Gastroesophageal sphincter (tissue), 4 donors: ENCODE results near the gene INO80B. TPM values are rescaled to one million over a fixed set of nuclear protein-coding genes. Genes with fewer than 3 reads are reported as not detected.
"Not testable (repeated sequence)": the region's sequence is repeated elsewhere in the genome, so short reads cannot be mapped to it uniquely, and the experiment has no call there.

Experiments used
- ATAC-seq: fragments of 150-250 bp; one replicate; pipeline ENCODE4 v1.9.1; 2016; ENCODE audit warnings: mild to moderate bottlenecking, moderate library complexity
- H3K27ac ChIP-seq, 4 donors: fragments of 200-600 bp; sonication (generic) in 3 of 4; 1 replicate in 3 of 4; 2 replicates in 1 of 4; pipeline ENCODE4 v1.5.1; 2016 to 2019
- H3K27me3 ChIP-seq: fragments of 200-600 bp; sonication (generic); one replicate; pipeline ENCODE4 v1.5.1; 2019
- H3K36me3 ChIP-seq, 2 donors: fragments of 200-600 bp; sonication (generic); one replicate each; pipeline ENCODE4 v1.5.1; 2019; ENCODE audit warnings: control low read depth in 1 of 2
- H3K4me1 ChIP-seq, 3 donors: fragments of 200-600 bp; sonication (generic); 1 replicate in 2 of 3; 2 replicates in 1 of 3; pipeline ENCODE4 v1.5.1; 2016 to 2019; ENCODE audit warnings: control low read depth in 2 of 3
- H3K4me3 ChIP-seq, 2 donors: fragments of 200-600 bp; sonication (generic); one replicate each; pipeline ENCODE4 v1.5.1; 2019; ENCODE audit warnings: mild to moderate bottlenecking in 1 of 2, moderate library complexity in 1 of 2
- H3K9me3 ChIP-seq, 3 donors: fragments of 200-600 bp; sonication (generic); one replicate each; pipeline ENCODE4 v1.5.1; 2017 to 2019; ENCODE audit warnings: control low read depth in 2 of 3
- EP300 ChIP-seq: sonication (generic); formaldehyde crosslinking; IDR thresholded peaks from one replicate; pipeline ENCODE4 v1.6.1; 2017; ENCODE audit warnings: antibody characterized with exemption, mild to moderate bottlenecking
- POLR2A ChIP-seq, 2 donors: fragments of 450-650 bp; IDR thresholded peaks; one replicate each; pipeline ENCODE4 v1.6.1; 2017; ENCODE audit warnings: antibody characterized with exemption in 2 of 2, mild to moderate bottlenecking in 2 of 2, moderate library complexity in 1 of 2
- POLR2AphosphoS5 ChIP-seq: sonication (generic); formaldehyde crosslinking; IDR thresholded peaks from one replicate; pipeline ENCODE4 v1.6.1; 2017; ENCODE audit warnings: antibody characterized with exemption
- WGBS, 2 donors: methylation state at CpG; one replicate each; pipeline ENCODE4 v1.1.5; 2018; ENCODE audit warnings: low coverage in 1 of 2; 5-methylcytosine and 5-hydroxymethylcytosine counted together
- total RNA-seq, 4 donors: library from RNA; depleted of rRNA; stranded (reverse); fragments of >200 nt; gene quantifications; one replicate each; pipeline ENCODE4 v1.1.0, GENCODE V29; 2016
- TF ChIP-seq, protein P1 (sequence below), 4 experiments: fragments of 200-600 bp in 2 of 4; fragments of 450-650 bp in 2 of 4; sonication (generic) in 1 of 4; IDR thresholded peaks; one replicate each; pipeline ENCODE4 v1.5.1; 2017 to 2019; ENCODE audit warnings: antibody characterized with exemption in 4 of 4, mild to moderate bottlenecking in 2 of 4, moderate library complexity in 2 of 4

The INO80B gene
- total RNA-seq, 4 donors from 2014 or later, result 14.3 to 26.4 (median 19.2) TPM

DNA sequence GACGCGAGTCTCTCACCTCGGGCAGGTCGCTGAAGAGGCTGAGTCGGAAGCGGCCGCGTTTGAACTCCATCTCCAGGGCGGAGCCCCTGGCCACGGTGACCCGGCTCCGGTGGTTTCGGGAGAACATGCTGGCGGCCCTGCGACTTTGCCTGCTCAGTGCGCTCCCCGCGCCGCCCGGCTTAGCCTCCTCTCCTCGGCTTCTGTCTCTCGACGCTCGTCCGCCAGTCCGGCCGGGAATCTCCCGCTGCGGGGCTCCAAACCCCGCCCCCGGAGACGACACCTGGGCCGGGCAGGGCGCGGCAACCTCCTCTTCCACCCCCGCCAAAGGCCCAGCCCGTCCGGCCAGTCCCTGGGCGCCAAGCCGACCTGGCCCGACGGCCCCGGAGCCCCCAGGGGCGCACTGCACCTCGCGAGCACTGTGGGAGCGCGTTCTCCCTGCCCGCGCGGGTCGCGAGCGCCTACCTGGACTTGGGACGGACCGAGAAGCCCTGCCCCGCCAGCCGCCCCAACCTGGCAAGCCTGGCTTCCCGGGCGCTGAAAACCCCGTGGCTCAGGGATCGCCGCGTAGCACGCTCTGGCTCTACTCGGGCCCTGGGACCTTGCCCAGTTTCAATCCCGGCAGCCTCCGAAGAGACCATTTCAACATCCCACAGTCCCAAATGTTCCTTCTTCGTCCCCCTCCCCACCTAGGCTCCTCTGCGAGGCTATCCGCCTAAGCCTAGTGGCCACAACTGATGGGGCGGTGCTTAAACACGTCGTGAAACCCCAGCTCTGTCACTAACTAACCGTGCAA lies 13.0 kb upstream of the INO80B start, which contains the start of gene RTKN:
TSS of gene RTKN (minus strand) at position 248 of the 793 bp plus-strand sequence. CDS start at position 127, 121 bp downstream.
- Histone ChIP-seq H3K27ac (peak within 1 kb of the TSS; percentile 6 to 88 (median 77)), H3K4me3 (peak within 1 kb of the TSS; percentile 48 to 49), H3K27me3 (peaks cover 29% of the 10 kb centered on the region), H3K9me3 (no peaks in the 10 kb centered on the region), H3K4me1 (peaks cover 0 to 54% (median 13%) of the 10 kb centered on the region in 3 donors), H3K36me3 (no peaks in the 10 kb centered on the region)
- peak; percentile 10 for ATAC-seq
- TF ChIP-seq, protein P1, sequence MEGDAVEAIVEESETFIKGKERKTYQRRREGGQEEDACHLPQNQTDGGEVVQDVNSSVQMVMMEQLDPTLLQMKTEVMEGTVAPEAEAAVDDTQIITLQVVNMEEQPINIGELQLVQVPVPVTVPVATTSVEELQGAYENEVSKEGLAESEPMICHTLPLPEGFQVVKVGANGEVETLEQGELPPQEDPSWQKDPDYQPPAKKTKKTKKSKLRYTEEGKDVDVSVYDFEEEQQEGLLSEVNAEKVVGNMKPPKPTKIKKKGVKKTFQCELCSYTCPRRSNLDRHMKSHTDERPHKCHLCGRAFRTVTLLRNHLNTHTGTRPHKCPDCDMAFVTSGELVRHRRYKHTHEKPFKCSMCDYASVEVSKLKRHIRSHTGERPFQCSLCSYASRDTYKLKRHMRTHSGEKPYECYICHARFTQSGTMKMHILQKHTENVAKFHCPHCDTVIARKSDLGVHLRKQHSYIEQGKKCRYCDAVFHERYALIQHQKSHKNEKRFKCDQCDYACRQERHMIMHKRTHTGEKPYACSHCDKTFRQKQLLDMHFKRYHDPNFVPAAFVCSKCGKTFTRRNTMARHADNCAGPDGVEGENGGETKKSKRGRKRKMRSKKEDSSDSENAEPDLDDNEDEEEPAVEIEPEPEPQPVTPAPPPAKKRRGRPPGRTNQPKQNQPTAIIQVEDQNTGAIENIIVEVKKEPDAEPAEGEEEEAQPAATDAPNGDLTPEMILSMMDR (IDR thresholded peaks at IDR 0.05), result no peak
- TF ChIP-seq POLR2AphosphoS5 (no peak), POLR2A (IDR thresholded peaks at IDR 0.05) (no peak), EP300 (no peak)
- 19 to 28% methylated on average over 6 to 7 of the region's 75 CpGs for WGBS, 2 donors

DNA sequence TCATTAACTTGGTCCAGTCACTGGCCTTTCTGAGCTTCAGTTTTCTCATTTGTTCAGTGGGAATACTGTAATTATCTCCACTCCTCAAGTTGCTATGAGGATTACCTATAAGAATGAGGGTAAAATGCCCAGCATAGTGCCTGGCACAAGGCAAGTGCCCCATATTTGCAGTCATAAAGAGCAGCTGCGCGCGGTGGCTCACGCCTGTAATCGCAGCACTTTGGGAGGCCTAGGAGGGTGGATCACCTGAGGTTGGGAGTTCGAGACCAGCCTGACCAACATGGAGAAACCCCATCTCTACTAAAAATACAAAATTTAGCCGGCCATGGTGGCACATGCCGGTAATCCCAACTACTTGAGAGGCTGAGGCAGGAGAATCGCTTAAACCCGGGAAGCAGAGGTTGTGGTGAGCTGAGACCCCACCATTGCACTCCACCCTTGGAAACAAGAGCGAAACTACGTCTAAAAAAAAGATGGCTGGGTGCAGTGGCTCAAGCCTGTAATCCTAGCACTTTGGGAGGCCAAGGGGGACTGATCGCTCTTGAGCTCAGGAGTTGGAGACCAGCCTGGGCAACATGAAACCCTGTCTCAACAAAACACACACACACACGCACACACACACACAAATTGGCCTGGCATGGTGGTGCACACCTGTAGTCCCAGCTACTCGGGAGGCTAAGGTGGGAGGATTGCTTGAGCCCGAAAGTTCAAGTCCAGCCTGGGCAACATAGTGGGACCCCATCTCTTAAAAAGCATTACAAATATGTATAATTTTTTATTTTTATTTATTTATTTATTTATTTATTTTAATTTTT lies 12.2 kb upstream of the INO80B start:
- peak overlapping the region in 1 of 2 donors; percentile 49 for H3K4me3 ChIP-seq
- not testable (repeated sequence) for H3K27ac ChIP-seq, H3K9me3 ChIP-seq, ATAC-seq, H3K36me3 ChIP-seq
- 86 to 89% methylated on average over 6 to 12 of the region's 16 CpGs for WGBS, 2 donors
- H3K4me1 ChIP-seq, result peaks cover 0 to 46% (median 13%) of the 10 kb centered on the region in 3 donors
- H3K27me3 ChIP-seq, result peaks cover 29% of the 10 kb centered on the region

DNA sequence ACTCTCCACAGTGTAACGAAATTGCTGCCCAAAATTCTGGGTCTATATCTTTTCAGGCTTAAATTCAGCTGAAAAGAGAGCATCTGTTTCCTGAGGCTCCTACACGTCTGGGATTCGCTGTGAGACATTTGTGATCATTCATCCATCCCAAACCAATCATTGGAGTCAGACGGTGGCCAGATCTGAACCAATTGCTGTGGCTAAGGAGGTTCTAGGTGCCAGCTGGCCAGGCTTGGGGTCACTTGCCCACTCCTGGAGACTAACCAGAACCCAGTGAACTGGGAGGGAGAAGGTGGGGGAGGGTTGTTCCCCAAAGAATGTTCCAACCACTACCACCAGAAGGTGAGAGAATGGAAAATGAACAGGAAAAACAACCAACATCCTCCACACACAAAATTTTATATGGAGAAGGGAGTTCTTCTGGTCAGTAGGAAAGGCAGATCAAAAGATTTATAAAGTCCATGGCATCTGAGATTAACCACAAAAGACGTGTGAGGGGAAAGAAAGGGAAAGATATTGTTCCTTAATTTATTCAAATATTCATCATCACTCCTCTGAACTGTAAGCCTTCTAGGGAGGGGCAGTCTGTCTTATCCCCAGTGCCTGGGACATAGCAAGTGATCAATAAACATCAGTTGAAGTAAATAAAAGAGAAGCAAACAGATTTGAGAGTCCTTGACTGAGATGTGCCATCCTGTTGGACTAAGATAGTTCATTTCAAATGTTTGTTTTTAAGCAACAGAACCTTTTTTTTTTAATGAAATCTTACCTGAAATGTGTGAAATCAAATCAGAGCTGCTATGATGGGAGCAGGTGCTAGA lies 10.2 kb upstream of the INO80B start:
- no peak for ATAC-seq
- Histone ChIP-seq H3K9me3 (no peaks in the 10 kb centered on the region), H3K27me3 (peaks cover 29% of the 10 kb centered on the region), H3K27ac (no peak overlapping the region), H3K4me1 (peaks cover 0 to 25% (median 4%) of the 10 kb centered on the region in 3 donors), H3K4me3 (no peak overlapping the region), H3K36me3 (no peaks in the 10 kb centered on the region)
- WGBS, 2 donors, result 28 to 34% methylated on average over 4 to 5 of the region's 5 CpGs
- no peak for TF ChIP-seq EP300
- TF ChIP-seq, protein P1 (IDR thresholded peaks at IDR 0.05), result no peak
- TF ChIP-seq POLR2A (IDR thresholded peaks at IDR 0.05), result no peak
- TF ChIP-seq POLR2AphosphoS5, result no peak

DNA sequence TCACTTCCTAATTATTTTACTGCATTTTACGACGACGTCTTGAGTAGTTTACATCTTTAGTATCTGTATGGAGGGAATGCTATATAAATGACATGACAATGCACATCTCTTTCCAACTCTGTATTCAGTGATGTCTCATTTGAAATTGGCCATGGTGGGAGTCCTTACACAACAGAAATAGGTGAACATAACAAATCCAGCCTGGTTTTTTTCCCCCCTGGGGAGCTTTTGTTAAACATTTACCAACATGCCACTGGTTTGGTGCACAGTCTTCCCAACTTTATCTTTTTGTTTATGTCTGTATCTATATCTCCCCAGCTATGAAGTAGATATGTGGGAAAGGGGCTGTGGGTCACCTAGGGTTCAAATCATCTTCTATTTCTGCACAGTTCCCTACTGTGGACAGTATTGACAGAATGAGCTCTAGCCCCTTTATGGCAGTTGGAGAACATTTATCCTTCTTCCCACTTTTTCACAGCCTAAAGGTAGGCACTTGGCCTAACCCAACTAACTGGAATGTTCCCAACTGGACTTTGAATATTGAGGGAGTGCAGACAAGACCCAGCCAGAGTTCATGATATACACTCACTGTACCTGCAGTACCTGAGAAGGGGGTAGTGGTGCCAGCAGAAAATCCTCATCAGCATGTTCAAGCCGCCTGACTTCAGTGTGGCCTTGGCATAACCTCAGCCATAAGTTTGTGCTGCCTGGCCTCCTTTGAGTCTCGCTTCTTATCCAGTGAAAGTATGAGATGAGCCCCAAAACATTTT lies 7.5 kb upstream of the INO80B start:
- Histone ChIP-seq H3K36me3 (no peaks in the 10 kb centered on the region), H3K4me1 (no peaks in the 10 kb centered on the region), H3K27me3 (peaks cover 11% of the 10 kb centered on the region), H3K27ac (no peak overlapping the region), H3K9me3 (no peaks in the 10 kb centered on the region), H3K4me3 (no peak overlapping the region)
- TF ChIP-seq POLR2A (IDR thresholded peaks at IDR 0.05) (no peak), POLR2AphosphoS5 (no peak)
- TF ChIP-seq, protein P1 (IDR thresholded peaks at IDR 0.05), result no peak
- WGBS, 2 donors, result 72 to 78% methylated on average over 3 to 4 of the region's 5 CpGs
- ATAC-seq, result no peak
